HG02943 (cell line): ENCODE results near the gene ABITRAM.

Source experiments
- ATAC-seq: cut with Tn5 transposase; IDR thresholded peaks from one replicate; pipeline ENCODE4 v1.9.1; 2021; ENCODE audit warnings: mild to moderate bottlenecking, low read depth, moderate library complexity; ENCODE audit not compliant: unreplicated experiment

Gene ABITRAM

DNA sequence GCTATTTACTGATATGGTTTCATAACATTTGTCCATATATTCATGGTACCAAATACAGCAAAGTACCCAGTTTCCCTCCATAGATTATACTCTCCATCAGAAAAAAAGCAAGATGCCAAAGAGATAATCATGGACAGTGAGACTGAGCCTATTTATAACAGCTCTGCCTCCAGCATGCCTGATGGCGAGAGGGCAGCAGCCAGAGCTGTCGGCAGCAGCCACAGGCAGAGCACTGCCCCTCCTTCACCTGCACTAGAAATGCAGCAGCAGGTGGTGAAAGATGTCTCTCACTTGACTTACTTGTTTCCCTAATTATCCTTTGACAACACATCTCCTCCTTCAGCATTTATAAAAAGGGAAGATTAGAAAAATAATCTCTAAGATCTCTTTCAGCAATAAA, 46.7 kb downstream of the ABITRAM start:
- ATAC-seq, result no peak

- ATAC-seq, result no peak
Measured at GRCh38 chr9:108983885-108984284, 49.7 kb downstream of the ABITRAM start.
